SK-N-MC (cell line): ENCODE measurements around the gene PIAS4.

ENCODE experiments used
- EZH2 ChIP-seq: fragments of 200-600 bp; sonication (generic); IDR thresholded peaks from one replicate; pipeline ENCODE4 v1.6.1; 2017; ENCODE audit warnings: antibody characterized with exemption
- FOXP2 ChIP-seq: optimal IDR thresholded peaks from 2 replicates; pipeline ENCODE3; 2011; ENCODE audit warnings: mild to moderate bottlenecking, moderate library complexity; ENCODE audit not compliant: insufficient read depth; ENCODE audit errors: extremely low read length, control extremely low read depth
- POLR2AphosphoS5 ChIP-seq: IDR thresholded peaks from 2 replicates; pipeline ENCODE4 v1.6.1; 2012; ENCODE audit warnings: mild to moderate bottlenecking, low read depth, low read length, borderline replicate concordance

DNA sequence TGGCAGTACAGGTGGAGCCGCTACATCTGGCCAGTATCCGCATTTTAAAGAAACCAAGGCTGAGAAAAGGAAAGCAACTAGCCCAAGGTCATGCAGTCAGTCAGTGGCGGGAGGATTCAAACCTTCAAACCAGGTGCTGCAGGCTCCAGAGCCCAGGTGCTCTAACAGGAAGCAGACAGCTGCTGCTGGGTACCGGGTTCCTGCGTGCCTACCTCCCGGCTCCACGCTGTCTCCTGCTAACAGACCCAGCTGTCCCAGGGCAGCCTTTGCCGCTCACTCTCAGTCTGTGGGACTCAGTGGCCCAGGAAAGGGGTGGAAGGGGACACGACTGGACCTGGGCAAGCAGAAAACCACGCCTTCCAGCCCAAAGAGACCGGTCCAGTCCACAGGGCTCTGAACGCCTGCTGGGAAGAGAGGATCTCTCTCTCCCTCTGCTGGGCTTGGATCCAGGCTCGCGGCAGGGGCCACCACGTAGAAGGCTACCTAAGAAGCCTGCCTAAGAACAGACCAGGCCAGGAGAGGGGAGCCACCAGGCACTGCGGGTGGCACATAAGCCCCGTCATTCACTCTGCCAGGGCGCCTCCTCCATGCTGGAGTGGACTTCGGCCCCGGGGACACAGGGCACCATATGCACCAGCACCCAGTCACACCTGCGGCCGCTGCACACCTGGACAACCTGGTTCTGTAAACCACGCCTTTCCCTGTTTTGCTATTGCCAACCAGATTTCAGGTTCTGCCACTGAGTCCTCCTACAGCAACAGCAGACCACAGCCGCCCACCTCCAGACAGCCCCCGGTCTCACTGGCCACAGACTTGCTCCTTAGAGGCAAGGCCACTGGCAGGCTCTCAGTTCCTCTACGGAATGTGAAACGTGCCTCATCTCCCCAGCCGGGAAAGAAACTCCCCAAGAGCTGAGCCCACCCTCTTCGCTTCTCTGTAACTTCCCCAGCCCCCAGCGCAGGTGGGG lies 41.2 kb upstream of the PIAS4 start:
- no peak for TF ChIP-seq EZH2
- TF ChIP-seq POLR2AphosphoS5: no peak
- no peak for TF ChIP-seq FOXP2
